NCI-H446 (cell line): ENCODE data around the gene SLC30A4.
"Not testable (repeated sequence)": the region's sequence is repeated elsewhere in the genome, so short reads cannot be mapped to it uniquely, and the experiment has no call there.

Experiments used
- DNase-seq, 2 experiments: peaks; one replicate each; lab custom pipeline; 2025; lab: John Stamatoyannopoulos, UW

Gene SLC30A4

GRCh38 chr15:45522328-45523165 lies at the start of gene SLC30A4:
TSS of gene SLC30A4 (minus strand) at chr15:45522755. CDS start at chr15:45522354, 401 bp downstream.
- DNase-seq: no peak

GRCh38 chr15:45555934-45556608 lies 33.5 kb upstream of the SLC30A4 start:
- no peak for DNase-seq

- DNase-seq: no peak
These were observed 29.1 kb upstream of the SLC30A4 start for GRCh38 chr15:45551676-45552075.

GRCh38 chr15:45550436-45550835 lies 27.9 kb upstream of the SLC30A4 start:
- DNase-seq: no peak

GRCh38 chr15:45549541-45550220 lies 27.1 kb upstream of the SLC30A4 start:
- DNase-seq: no peak

GRCh38 chr15:45548753-45549520 lies 26.4 kb upstream of the SLC30A4 start:
- DNase-seq: no peak

GRCh38 chr15:45546789-45547188 lies 24.2 kb upstream of the SLC30A4 start:
- DNase-seq: no peak

GRCh38 chr15:45544266-45545023 lies 21.9 kb upstream of the SLC30A4 start:
- DNase-seq: no peak

- no peak for DNase-seq
These were observed 20.5 kb upstream of the SLC30A4 start for GRCh38 chr15:45543051-45543450.

GRCh38 chr15:45540531-45540930 lies 18.0 kb upstream of the SLC30A4 start:
- DNase-seq: no peak

GRCh38 chr15:45539680-45540079 lies 17.1 kb upstream of the SLC30A4 start:
- DNase-seq: no peak

- DNase-seq: no peak
These were observed 14.4 kb upstream of the SLC30A4 start for GRCh38 chr15:45536934-45537333.

- DNase-seq: no peak
These were observed 13.0 kb upstream of the SLC30A4 start for GRCh38 chr15:45535486-45536042.

- no peak for DNase-seq
These were observed 12.3 kb upstream of the SLC30A4 start for GRCh38 chr15:45534821-45535220.

- not testable (repeated sequence) for DNase-seq
These were observed 10.3 kb upstream of the SLC30A4 start for GRCh38 chr15:45532892-45533291.

- no peak for DNase-seq
These were observed 7.1 kb upstream of the SLC30A4 start for GRCh38 chr15:45529613-45530012.

GRCh38 chr15:45527086-45527485 lies 4.5 kb upstream of the SLC30A4 start:
- DNase-seq: no peak

- no peak for DNase-seq
These were observed 558 bp upstream of the SLC30A4 start for GRCh38 chr15:45523166-45523460.

GRCh38 chr15:45521596-45522327 lies 793 bp downstream of the SLC30A4 start:
- DNase-seq: no peak

GRCh38 chr15:45510758-45511280 lies 11.7 kb downstream of the SLC30A4 start:
- no peak for DNase-seq
